ENCODE measurements around the gene ZNF689. TPM values are rescaled to one million over a fixed set of nuclear protein-coding genes. Genes with fewer than 3 reads are reported as not detected.

ZNF689 gene
- total and polyA plus RNA-seq, 2 of the 13 experiments (the other 11 are each of a cell fraction or from before 2014, with no cell fraction given): 9.7 to 19.5 TPM

DNA sequence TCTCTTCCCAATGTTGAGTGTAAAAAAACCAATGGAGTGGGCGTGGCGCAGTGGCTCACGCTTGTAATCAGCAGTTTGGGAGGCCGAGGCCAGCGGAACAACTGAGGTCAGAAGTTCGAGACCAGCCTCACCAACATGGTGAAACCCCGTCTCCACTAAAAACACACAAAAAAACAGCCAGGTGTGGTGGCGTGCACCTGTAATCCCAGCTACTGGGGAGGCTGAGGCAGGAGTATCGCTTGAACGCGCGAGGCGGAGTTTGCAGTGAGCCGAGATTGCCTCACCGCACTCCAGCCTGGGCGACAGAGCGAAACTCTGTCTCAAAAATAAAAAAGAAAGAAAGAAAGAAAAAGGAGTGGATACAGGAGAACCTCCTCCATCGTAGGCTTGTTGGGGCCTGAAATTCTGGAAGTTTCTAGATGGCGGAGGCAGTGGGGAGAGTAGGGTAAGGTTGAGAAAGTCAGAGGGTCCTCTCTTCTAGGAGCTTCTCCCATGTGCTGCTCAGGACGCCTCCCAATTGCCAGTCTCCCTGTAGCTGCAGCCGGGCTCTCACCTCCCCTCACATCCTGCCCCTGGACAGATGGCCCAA is 51.3 kb downstream of the ZNF689 start (continued):
- TF ChIP-seq ZNF33A (CRISPR knock-in tag; IDR thresholded peaks at IDR 0.05; ENCODE audit: borderline replicate concordance): no peak
- no peak for TF ChIP-seq MBNL3 (CRISPR knock-in tag; conservative IDR thresholded peaks at IDR 0.05)
- no peak for TF ChIP-seq NCOR1 (IDR thresholded peaks at IDR 0.05; ENCODE audit: borderline replicate concordance, low read length)
- no peak for TF ChIP-seq ATM (IDR thresholded peaks at IDR 0.05; ENCODE audit: borderline replicate concordance)
- no peak for TF ChIP-seq EEA1 (CRISPR knock-in tag; IDR thresholded peaks at IDR 0.05; ENCODE audit: borderline replicate concordance)
- no peak for TF ChIP-seq CAMTA2 (CRISPR knock-in tag; IDR thresholded peaks at IDR 0.05; ENCODE audit: borderline replicate concordance)
- no peak for TF ChIP-seq SRY (CRISPR knock-in tag; IDR thresholded peaks at IDR 0.05)
- TF ChIP-seq ZNF274 (CRISPR knock-in tag; IDR thresholded peaks at IDR 0.05): no peak
- TF ChIP-seq SP4 (CRISPR knock-in tag; IDR thresholded peaks at IDR 0.05): no peak
- TF ChIP-seq HNF4A (CRISPR knock-in tag; IDR thresholded peaks at IDR 0.05): no peak
- no peak for TF ChIP-seq SUZ12 (IDR thresholded peaks at IDR 0.05; ENCODE audit: low read depth, low read length)
- no peak for TF ChIP-seq TOE1 (CRISPR knock-in tag; IDR thresholded peaks at IDR 0.05)
- TF ChIP-seq RBFOX2 (IDR thresholded peaks at IDR 0.05; ENCODE audit: low read depth, low read length): no peak
- TF ChIP-seq, protein P1, sequence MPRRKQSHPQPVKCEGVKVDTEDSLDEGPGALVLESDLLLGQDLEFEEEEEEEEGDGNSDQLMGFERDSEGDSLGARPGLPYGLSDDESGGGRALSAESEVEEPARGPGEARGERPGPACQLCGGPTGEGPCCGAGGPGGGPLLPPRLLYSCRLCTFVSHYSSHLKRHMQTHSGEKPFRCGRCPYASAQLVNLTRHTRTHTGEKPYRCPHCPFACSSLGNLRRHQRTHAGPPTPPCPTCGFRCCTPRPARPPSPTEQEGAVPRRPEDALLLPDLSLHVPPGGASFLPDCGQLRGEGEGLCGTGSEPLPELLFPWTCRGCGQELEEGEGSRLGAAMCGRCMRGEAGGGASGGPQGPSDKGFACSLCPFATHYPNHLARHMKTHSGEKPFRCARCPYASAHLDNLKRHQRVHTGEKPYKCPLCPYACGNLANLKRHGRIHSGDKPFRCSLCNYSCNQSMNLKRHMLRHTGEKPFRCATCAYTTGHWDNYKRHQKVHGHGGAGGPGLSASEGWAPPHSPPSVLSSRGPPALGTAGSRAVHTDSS (CRISPR knock-in tag; conservative IDR thresholded peaks at IDR 0.05): no peak
- no peak for TF ChIP-seq JUNB (CRISPR knock-in tag; IDR thresholded peaks at IDR 0.05; ENCODE audit: borderline replicate concordance)
- 0 out of 2 replicates have a peak, but pooled peaks have one; percentile 28 for TF ChIP-seq ZNF350 (CRISPR knock-in tag; IDR thresholded peaks at IDR 0.05; ENCODE audit: borderline replicate concordance, low read depth)
- no peak for TF ChIP-seq ARHGAP35 (CRISPR knock-in tag; IDR thresholded peaks at IDR 0.05; ENCODE audit: borderline replicate concordance)
- no peak for TF ChIP-seq MYC (CRISPR knock-in tag; IDR thresholded peaks at IDR 0.05; ENCODE audit: borderline replicate concordance)
- TF ChIP-seq, protein P2, sequence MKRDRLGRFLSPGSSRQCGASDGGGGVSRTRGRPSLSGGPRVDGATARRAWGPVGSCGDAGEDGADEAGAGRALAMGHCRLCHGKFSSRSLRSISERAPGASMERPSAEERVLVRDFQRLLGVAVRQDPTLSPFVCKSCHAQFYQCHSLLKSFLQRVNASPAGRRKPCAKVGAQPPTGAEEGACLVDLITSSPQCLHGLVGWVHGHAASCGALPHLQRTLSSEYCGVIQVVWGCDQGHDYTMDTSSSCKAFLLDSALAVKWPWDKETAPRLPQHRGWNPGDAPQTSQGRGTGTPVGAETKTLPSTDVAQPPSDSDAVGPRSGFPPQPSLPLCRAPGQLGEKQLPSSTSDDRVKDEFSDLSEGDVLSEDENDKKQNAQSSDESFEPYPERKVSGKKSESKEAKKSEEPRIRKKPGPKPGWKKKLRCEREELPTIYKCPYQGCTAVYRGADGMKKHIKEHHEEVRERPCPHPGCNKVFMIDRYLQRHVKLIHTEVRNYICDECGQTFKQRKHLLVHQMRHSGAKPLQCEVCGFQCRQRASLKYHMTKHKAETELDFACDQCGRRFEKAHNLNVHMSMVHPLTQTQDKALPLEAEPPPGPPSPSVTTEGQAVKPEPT (CRISPR knock-in tag; IDR thresholded peaks at IDR 0.05; ENCODE audit: low read depth): no peak
- TF ChIP-seq SP140L (CRISPR knock-in tag; IDR thresholded peaks at IDR 0.05; ENCODE audit: borderline replicate concordance): no peak
- TF ChIP-seq, protein P3, sequence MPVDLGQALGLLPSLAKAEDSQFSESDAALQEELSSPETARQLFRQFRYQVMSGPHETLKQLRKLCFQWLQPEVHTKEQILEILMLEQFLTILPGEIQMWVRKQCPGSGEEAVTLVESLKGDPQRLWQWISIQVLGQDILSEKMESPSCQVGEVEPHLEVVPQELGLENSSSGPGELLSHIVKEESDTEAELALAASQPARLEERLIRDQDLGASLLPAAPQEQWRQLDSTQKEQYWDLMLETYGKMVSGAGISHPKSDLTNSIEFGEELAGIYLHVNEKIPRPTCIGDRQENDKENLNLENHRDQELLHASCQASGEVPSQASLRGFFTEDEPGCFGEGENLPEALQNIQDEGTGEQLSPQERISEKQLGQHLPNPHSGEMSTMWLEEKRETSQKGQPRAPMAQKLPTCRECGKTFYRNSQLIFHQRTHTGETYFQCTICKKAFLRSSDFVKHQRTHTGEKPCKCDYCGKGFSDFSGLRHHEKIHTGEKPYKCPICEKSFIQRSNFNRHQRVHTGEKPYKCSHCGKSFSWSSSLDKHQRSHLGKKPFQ (CRISPR knock-in tag; IDR thresholded peaks at IDR 0.05; ENCODE audit: insufficient replicate concordance): no peak
- TF ChIP-seq, protein P4, sequence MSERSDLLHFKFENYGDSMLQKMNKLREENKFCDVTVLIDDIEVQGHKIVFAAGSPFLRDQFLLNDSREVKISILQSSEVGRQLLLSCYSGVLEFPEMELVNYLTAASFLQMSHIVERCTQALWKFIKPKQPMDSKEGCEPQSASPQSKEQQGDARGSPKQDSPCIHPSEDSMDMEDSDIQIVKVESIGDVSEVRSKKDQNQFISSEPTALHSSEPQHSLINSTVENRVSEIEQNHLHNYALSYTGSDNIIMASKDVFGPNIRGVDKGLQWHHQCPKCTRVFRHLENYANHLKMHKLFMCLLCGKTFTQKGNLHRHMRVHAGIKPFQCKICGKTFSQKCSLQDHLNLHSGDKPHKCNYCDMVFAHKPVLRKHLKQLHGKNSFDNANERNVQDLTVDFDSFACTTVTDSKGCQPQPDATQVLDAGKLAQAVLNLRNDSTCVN (CRISPR knock-in tag; IDR thresholded peaks at IDR 0.05; ENCODE audit: borderline replicate concordance): no peak
- no peak; the same call in 1 of the 2 replicates for TF ChIP-seq MAF1 (CRISPR knock-in tag; IDR thresholded peaks at IDR 0.05; ENCODE audit: borderline replicate concordance)
- no peak for TF ChIP-seq BRD4 (CRISPR knock-in tag; IDR thresholded peaks at IDR 0.05)
- no peak for TF ChIP-seq ZNF737 (CRISPR knock-in tag; IDR thresholded peaks at IDR 0.05; ENCODE audit: borderline replicate concordance)

Data from HepG2 (cell line).